ENCODE data around the gene HABP2.

HABP2 gene

DNA sequence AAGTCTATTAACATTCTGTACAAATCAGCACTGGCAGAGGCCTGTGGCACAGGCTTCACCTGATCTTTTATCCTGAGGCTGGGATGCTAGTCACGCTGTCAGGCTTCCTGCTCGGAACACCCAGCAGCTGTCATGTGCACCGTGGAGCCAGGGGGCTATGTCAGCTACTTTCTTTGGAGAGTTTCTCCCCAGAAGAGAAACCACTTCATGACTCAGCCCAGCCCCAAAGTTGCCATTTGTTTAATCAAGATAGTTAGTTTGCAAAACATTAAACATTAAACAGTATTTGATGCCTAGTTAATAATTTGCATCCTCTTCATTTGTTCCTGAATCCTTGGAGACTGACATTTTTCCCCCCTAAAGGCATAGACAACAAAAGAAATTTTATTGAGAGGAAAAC, at the start of gene HABP2:
HABP2 (plus strand) TSS at position 353 of the 400 bp plus-strand sequence. CDS start 69 bp downstream, outside the sequence.
- TF ChIP-seq, protein P1, sequence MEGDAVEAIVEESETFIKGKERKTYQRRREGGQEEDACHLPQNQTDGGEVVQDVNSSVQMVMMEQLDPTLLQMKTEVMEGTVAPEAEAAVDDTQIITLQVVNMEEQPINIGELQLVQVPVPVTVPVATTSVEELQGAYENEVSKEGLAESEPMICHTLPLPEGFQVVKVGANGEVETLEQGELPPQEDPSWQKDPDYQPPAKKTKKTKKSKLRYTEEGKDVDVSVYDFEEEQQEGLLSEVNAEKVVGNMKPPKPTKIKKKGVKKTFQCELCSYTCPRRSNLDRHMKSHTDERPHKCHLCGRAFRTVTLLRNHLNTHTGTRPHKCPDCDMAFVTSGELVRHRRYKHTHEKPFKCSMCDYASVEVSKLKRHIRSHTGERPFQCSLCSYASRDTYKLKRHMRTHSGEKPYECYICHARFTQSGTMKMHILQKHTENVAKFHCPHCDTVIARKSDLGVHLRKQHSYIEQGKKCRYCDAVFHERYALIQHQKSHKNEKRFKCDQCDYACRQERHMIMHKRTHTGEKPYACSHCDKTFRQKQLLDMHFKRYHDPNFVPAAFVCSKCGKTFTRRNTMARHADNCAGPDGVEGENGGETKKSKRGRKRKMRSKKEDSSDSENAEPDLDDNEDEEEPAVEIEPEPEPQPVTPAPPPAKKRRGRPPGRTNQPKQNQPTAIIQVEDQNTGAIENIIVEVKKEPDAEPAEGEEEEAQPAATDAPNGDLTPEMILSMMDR (IDR thresholded peaks at IDR 0.05; ENCODE audit: low read depth, low read length), result no peak
- DNase-seq (ENCODE audit: low read depth in 2 of 2), result no peak
- no peak within 1 kb of the TSS for H3K4me3 ChIP-seq (replicated peaks in 1 of 2; ENCODE audit: low read depth in 2 of 2, low read length in 2 of 2)

DNA sequence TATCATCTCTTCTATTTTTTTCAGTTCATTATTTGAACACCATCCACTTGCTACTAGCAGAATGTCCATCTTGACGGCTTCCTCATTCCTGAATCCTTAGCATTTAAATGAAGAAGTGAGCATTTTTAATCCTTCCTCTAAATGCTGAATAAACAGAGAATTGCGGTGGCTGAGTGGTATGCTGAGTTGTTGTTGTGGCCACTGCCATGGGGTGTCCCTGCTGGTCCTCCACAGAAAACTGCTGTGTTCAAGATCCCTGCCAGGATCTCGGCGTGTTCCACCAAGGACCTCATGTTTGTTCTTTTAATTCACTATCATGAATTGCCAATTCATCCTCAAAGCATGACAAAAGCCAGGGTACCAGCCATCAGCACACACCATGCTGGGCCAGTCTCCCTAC, 48.9 kb upstream of the HABP2 start:
- no peak overlapping the region for H3K4me3 ChIP-seq (replicated peaks in 1 of 2; ENCODE audit: low read depth in 2 of 2, low read length in 2 of 2)
- DNase-seq (ENCODE audit: low read depth in 2 of 2), result no peak
- TF ChIP-seq, protein P1 (IDR thresholded peaks at IDR 0.05; ENCODE audit: low read depth, low read length), result no peak

DNA sequence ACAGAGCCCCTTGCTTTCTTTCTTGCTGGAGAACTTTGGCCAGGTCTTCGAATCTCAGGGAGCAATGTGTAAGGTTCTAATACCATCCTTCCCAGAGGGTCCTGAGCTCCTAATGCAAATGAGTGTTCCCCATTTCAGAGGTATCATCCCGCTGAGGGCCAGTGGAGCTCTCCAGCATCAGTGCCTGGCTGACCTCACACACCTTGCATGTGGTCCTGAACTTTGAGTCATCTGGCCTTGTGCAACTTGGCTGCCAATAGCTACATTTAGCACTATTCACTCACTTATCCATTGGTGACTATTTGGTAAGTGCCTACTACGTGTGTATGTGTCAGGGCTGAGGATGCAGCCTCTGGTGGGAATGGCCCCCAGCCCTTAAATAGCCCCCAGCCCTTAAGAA, 48.4 kb upstream of the HABP2 start:
- H3K4me3 ChIP-seq (replicated peaks in 1 of 2; ENCODE audit: low read depth in 2 of 2, low read length in 2 of 2), result no peak overlapping the region
- TF ChIP-seq, protein P1 (IDR thresholded peaks at IDR 0.05; ENCODE audit: low read depth, low read length), result no peak
- DNase-seq (ENCODE audit: low read depth in 2 of 2), result no peak

DNA sequence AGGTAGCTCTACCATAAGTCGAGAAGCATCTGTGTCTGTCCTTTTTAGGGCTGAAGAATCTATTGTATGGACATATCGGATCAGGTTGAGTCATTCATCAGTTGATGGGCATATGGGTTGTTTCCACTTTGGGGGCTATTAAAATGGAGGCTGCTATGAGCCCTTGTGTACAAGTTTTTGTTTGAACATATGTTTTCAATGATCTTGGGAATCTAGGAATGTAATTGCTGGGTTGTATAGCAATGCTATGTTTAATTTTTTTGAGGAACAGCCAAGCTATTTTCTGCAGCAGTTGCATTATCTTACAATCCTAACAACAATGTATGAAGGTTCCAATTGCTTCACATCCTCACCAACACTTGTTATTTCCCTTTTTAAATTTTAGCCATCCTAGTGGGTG, 46.4 kb upstream of the HABP2 start:
- TF ChIP-seq, protein P1 (IDR thresholded peaks at IDR 0.05; ENCODE audit: low read depth, low read length), result no peak
- DNase-seq (ENCODE audit: low read depth in 2 of 2), result no peak
- H3K4me3 ChIP-seq (replicated peaks in 1 of 2; ENCODE audit: low read depth in 2 of 2, low read length in 2 of 2), result no peak overlapping the region

DNA sequence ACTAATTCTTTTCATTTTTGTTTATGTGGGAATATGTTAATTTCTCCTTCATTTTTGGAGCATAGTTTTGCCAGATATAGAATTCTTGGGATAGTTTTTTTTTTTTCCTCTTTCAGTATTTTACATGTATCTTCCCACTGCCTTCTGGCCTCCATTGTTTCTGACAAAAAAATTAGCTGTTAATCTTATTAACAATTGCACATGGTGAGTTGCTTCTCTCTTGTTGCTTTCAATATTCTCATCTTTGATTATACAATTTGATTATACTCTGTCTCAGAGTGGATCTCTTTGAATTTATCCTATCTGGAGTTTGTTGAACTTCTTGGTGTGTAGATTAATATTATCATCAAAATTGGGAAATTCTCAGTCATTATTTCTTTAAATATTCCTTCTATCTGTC, 41.4 kb upstream of the HABP2 start:
- DNase-seq (ENCODE audit: low read depth in 2 of 2), result no peak
- TF ChIP-seq, protein P1 (IDR thresholded peaks at IDR 0.05; ENCODE audit: low read depth, low read length), result no peak
- no peak overlapping the region for H3K4me3 ChIP-seq (replicated peaks in 1 of 2; ENCODE audit: low read depth in 2 of 2, low read length in 2 of 2)

DNA sequence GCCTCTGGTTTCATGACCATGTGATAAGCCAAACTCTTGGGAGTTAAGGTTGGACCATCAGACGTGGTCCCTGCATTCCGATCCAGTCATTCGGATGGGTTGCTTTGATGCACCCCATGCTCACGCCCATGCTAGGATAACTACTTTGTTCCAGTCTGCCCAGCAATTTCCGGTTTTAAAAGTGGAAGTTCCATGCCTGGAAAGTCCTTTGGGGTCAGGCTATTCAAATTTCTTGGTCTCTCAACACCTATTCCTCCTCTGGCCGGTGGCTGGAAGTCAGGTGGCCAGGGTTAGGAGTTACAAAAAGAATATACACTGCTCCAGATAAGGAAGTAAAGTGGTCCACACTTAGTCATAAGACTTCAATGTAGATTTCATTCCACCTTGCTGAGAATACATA, 37.7 kb upstream of the HABP2 start:
- no peak overlapping the region for H3K4me3 ChIP-seq (replicated peaks in 1 of 2; ENCODE audit: low read depth in 2 of 2, low read length in 2 of 2)
- DNase-seq (ENCODE audit: low read depth in 2 of 2), result no peak
- TF ChIP-seq, protein P1 (IDR thresholded peaks at IDR 0.05; ENCODE audit: low read depth, low read length), result no peak

DNA sequence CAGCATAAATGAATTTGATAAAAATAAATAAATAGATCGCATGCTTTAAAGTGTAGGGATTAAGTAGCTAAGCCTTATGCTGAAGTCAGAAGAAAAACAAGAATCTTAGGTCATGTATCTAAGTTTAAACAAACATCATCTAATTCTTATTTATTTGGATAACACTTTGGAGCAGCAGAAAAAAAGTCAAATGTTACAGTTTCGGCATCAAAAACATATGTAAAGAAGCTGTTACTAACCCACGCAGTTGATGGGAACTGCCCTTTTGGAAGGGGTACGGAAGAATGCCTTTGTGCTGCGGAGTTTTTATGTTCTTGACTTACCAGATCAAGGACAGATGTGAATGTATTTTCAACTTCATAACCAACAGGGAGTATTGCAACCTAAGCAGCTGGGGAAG, 37.3 kb upstream of the HABP2 start:
- TF ChIP-seq, protein P1 (IDR thresholded peaks at IDR 0.05; ENCODE audit: low read depth, low read length), result no peak
- DNase-seq (ENCODE audit: low read depth in 2 of 2), result no peak
- H3K4me3 ChIP-seq (replicated peaks in 1 of 2; ENCODE audit: low read depth in 2 of 2, low read length in 2 of 2), result no peak overlapping the region

Data from cardiac fibroblast (primary cell).